NCI-H82 treated with DMSO at 0.1 percent for 48 hours (cell line): ENCODE results near the gene PDLIM7.

ENCODE experiments used
- DNase-seq: peaks from one replicate; lab custom pipeline; 2025; ENCODE audit not compliant: unreplicated experiment; lab: John Stamatoyannopoulos, UW

Gene PDLIM7

GRCh38 chr5:177475563-177476427, 21.6 kb downstream of the PDLIM7 start:
- no peak for DNase-seq

- peak; percentile 7 for DNase-seq
Observed at GRCh38 chr5:177474846-177475562, 22.4 kb downstream of the PDLIM7 start.

- DNase-seq: no peak
Observed at GRCh38 chr5:177474002-177474476, 23.4 kb downstream of the PDLIM7 start.

- DNase-seq: peak; percentile 23
Observed at GRCh38 chr5:177473443-177474001, 23.9 kb downstream of the PDLIM7 start, which contains the start of gene DBN1. DBN1 (minus strand) TSS chr5:177473634; CDS start chr5:177473521, 113 bp downstream.

GRCh38 chr5:177472460-177473442, 24.7 kb downstream of the PDLIM7 start:
- peak; percentile 36 for DNase-seq

- no peak for DNase-seq
Observed at GRCh38 chr5:177471610-177472356, 25.6 kb downstream of the PDLIM7 start.

GRCh38 chr5:177470759-177471536, 26.5 kb downstream of the PDLIM7 start:
- DNase-seq: no peak

- DNase-seq: no peak
Observed at GRCh38 chr5:177469750-177470525, 27.5 kb downstream of the PDLIM7 start.

- no peak for DNase-seq
Observed at GRCh38 chr5:177468685-177469628, 28.4 kb downstream of the PDLIM7 start.

- DNase-seq: no peak
Observed at GRCh38 chr5:177468329-177468684, 29.1 kb downstream of the PDLIM7 start.

- DNase-seq: no peak
Observed at GRCh38 chr5:177467436-177467835, 30.0 kb downstream of the PDLIM7 start.

- no peak for DNase-seq
Observed at GRCh38 chr5:177466861-177467260, 30.5 kb downstream of the PDLIM7 start.

- DNase-seq: no peak
Observed at GRCh38 chr5:177465044-177465443, 32.4 kb downstream of the PDLIM7 start.

GRCh38 chr5:177462021-177462670, 35.3 kb downstream of the PDLIM7 start:
- DNase-seq: no peak

GRCh38 chr5:177459819-177460628, 37.4 kb downstream of the PDLIM7 start:
- no peak for DNase-seq

GRCh38 chr5:177459357-177459756, 38.0 kb downstream of the PDLIM7 start:
- DNase-seq: no peak
